HepG2 (cell line): ENCODE results near the gene NFATC3. TPM values are rescaled to one million over a fixed set of nuclear protein-coding genes. Genes with fewer than 3 reads are reported as not detected.
A peak's percentile ranks its signal among the peaks of the same experiment; 100 is the strongest.

Experiments used
- ATAC-seq: fragments of 200-7000 bp; cut with Tn5 transposase; 3 replicates; pipeline ENCODE4 v1.9.1; 2020; ENCODE audit warnings: mild to moderate bottlenecking, moderate library complexity
- BruUV-seq: library from RNA; stranded (reverse); fragments of 400-500 nt; replicated peaks from 2 replicates; lab custom pipeline; 2021; lab: Mats Ljungman, UMichigan
- CTCF ChIA-PET: fragments of 300-600 bp; formaldehyde crosslinking; extraction: SDS; loops from one replicate; lab custom pipeline; 2021; ENCODE audit warnings: low total read pairs, inconsistent platforms, low intra/inter-chr PET ratio; lab: Yijun Ruan, JAX
- POLR2A ChIA-PET: fragments of 350-600 bp; sonication (Branson Sonifier 250); formaldehyde crosslinking; loops from one replicate; lab custom pipeline; 2020; ENCODE audit warnings: antibody characterized with exemption, inconsistent platforms; lab: Yijun Ruan, JAX
- DNase-seq: peaks from one replicate; pipeline ENCODE4 v3.0.0-alpha.2; 2015; ENCODE audit warnings: low spot score
- FAIRE-seq: peaks from 3 replicates; lab custom pipeline; 2011; peaks lifted over from hg19 to GRCh38; lab: Jason Lieb, UNC
- H2AFZ ChIP-seq: one replicate; pipeline ENCODE4 v1.6.1; 2011; ENCODE audit warnings: low read length, inconsistent platforms
- H3K27ac ChIP-seq: fragments of 300-600 bp; 3 replicates; pipeline ENCODE4 v1.8.0; 2011; ENCODE audit warnings: mixed run types, mild to moderate bottlenecking, mixed read lengths, low read length, inconsistent platforms; ENCODE audit not compliant: insufficient read depth; ENCODE audit errors: extremely low read length
- H3K27me3 ChIP-seq, 2 experiments: fragments of 200-600 bp in 1 of 2; 2 replicates in 1 of 2; 3 replicates in 1 of 2; pipeline versions ENCODE4 v1.6.0 to v1.8.0; 2011; ENCODE audit warnings: low read length in 2 of 2, mild to moderate bottlenecking in 2 of 2, moderate library complexity in 2 of 2, inconsistent platforms in 1 of 2; ENCODE audit not compliant: insufficient read depth in 2 of 2, control insufficient read depth in 1 of 2
- H3K36me3 ChIP-seq, 2 experiments: fragments of 200-600 bp in 1 of 2; replicated peaks in 1 of 2; 2 replicates in 1 of 2; 3 replicates in 1 of 2; pipeline versions ENCODE4 v1.5.1 to v1.8.0; 2011; ENCODE audit warnings: low read length in 2 of 2, inconsistent platforms in 1 of 2; ENCODE audit not compliant: insufficient read depth in 2 of 2, control insufficient read depth in 1 of 2
- H3K4me1 ChIP-seq: 2 replicates; pipeline ENCODE4 v1.5.1; 2012; ENCODE audit warnings: low read length, inconsistent platforms; ENCODE audit not compliant: insufficient read depth
- H3K4me2 ChIP-seq: 2 replicates; pipeline ENCODE4 v1.6.0; 2011; ENCODE audit warnings: low read depth, low read length, inconsistent platforms
- H3K4me3 ChIP-seq, 3 experiments: fragments of 200-600 bp in 1 of 3; sonication (generic), shearing (Covaris generic) in 1 of 3; replicated peaks in 1 of 3; 2 replicates each; pipeline ENCODE4 v1.5.1; 2011 to 2016; ENCODE audit warnings: low read length in 3 of 3, inconsistent platforms in 2 of 3, low read depth in 2 of 3, mild to moderate bottlenecking in 2 of 3, control low read depth in 1 of 3, mixed read lengths in 1 of 3; ENCODE audit not compliant: insufficient read depth in 1 of 3
- H3K79me2 ChIP-seq: one replicate; pipeline ENCODE4 v1.6.1; 2011; ENCODE audit warnings: low read length, inconsistent platforms; ENCODE audit not compliant: insufficient read depth
- H3K9ac ChIP-seq: 2 replicates; pipeline ENCODE4 v1.6.0; 2011; ENCODE audit warnings: mild to moderate bottlenecking, low read depth, low read length, inconsistent platforms; ENCODE audit not compliant: insufficient read depth
- H3K9me3 ChIP-seq: 2 replicates; pipeline ENCODE4 v1.5.1; 2012; ENCODE audit warnings: mild to moderate bottlenecking, low read length
- H4K20me1 ChIP-seq: 2 replicates; pipeline ENCODE4 v1.6.0; 2011; ENCODE audit warnings: inconsistent platforms, mild to moderate bottlenecking, low read length, moderate library complexity; ENCODE audit not compliant: insufficient read depth
- AHR ChIP-seq: IDR thresholded peaks from 2 replicates; pipeline ENCODE4 v1.6.1; 2018; ENCODE audit warnings: missing genetic modification reagents, missing compliant biosample characterization
- BORCS8-MEF2B ChIP-seq: sonication (generic); formaldehyde crosslinking; IDR thresholded peaks from 2 replicates; pipeline ENCODE4 v1.8.0; 2022; ENCODE audit warnings: mild to moderate bottlenecking, missing genetic modification reagents
- CAMTA2 ChIP-seq: sonication (generic); formaldehyde crosslinking; IDR thresholded peaks from 2 replicates; pipeline ENCODE4 v1.4.0; 2020; ENCODE audit warnings: mild to moderate bottlenecking, missing genetic modification reagents, borderline replicate concordance
- DPF2 ChIP-seq: sonication (generic); formaldehyde crosslinking; IDR thresholded peaks from 2 replicates; pipeline ENCODE4 v1.4.0; 2020; ENCODE audit warnings: mild to moderate bottlenecking, low read depth, missing genetic modification reagents, borderline replicate concordance
- ELF1 ChIP-seq: sonication (generic); formaldehyde crosslinking; IDR thresholded peaks from 2 replicates; pipeline ENCODE4 v1.4.0; 2020; ENCODE audit warnings: missing genetic modification reagents
- FOXM1 ChIP-seq: sonication (generic); formaldehyde crosslinking; IDR thresholded peaks from 2 replicates; pipeline ENCODE4 v1.5.0; 2020; ENCODE audit warnings: missing genetic modification reagents
- GATAD2A ChIP-seq: IDR thresholded peaks from 2 replicates; pipeline ENCODE4 v1.6.1; 2016
- HES4 ChIP-seq: sonication (generic); formaldehyde crosslinking; IDR thresholded peaks from 2 replicates; pipeline ENCODE4 v1.9.0; 2021; ENCODE audit warnings: mild to moderate bottlenecking, missing genetic modification reagents, borderline replicate concordance
- NRL ChIP-seq: sonication (generic); formaldehyde crosslinking; IDR thresholded peaks from 2 replicates; pipeline ENCODE4 v1.5.0; 2020; ENCODE audit warnings: missing genetic modification reagents, mild to moderate bottlenecking, moderate library complexity, borderline replicate concordance
- PAF1 ChIP-seq: IDR thresholded peaks from 2 replicates; pipeline ENCODE4 v1.6.1; 2016; ENCODE audit warnings: missing genetic modification reagents, missing compliant biosample characterization
- POLR2AphosphoS5 ChIP-seq: IDR thresholded peaks from 2 replicates; pipeline ENCODE4 v1.6.1; 2012; ENCODE audit warnings: low read depth, low read length
- RBM22 ChIP-seq: fragments of 200-400 bp; formaldehyde crosslinking; optimal IDR thresholded peaks from 2 replicates; pipeline ENCODE3; 2017; ENCODE audit warnings: mild to moderate bottlenecking, low read length, moderate library complexity
- SNAPC5 ChIP-seq: sonication (generic); formaldehyde crosslinking; IDR thresholded peaks from 2 replicates; pipeline ENCODE4 v1.8.1; 2023; ENCODE audit warnings: mild to moderate bottlenecking, missing genetic modification reagents, borderline replicate concordance
- SP4 ChIP-seq: sonication (generic); formaldehyde crosslinking; IDR thresholded peaks from 2 replicates; pipeline ENCODE4 v1.8.1; 2023; ENCODE audit warnings: mild to moderate bottlenecking, missing genetic modification reagents
- TBX3 ChIP-seq: fragments of 450-650 bp; IDR thresholded peaks from 2 replicates; pipeline ENCODE4 v1.6.1; 2017; ENCODE audit warnings: antibody characterized with exemption, mild to moderate bottlenecking, inconsistent platforms, borderline replicate concordance
- ZBTB44 ChIP-seq: sonication (generic); formaldehyde crosslinking; IDR thresholded peaks from 2 replicates; pipeline ENCODE4 v1.4.0; 2020; ENCODE audit warnings: missing genetic modification reagents
- ZC3H13 ChIP-seq: sonication (generic); formaldehyde crosslinking; IDR thresholded peaks from 2 replicates; pipeline ENCODE4 v1.8.1; 2023; ENCODE audit warnings: mild to moderate bottlenecking, missing genetic modification reagents, moderate library complexity
- ZNF234 ChIP-seq: sonication (generic); formaldehyde crosslinking; conservative IDR thresholded peaks from 2 replicates; pipeline ENCODE4 v1.5.1; 2020; ENCODE audit warnings: mild to moderate bottlenecking, missing genetic modification reagents
- ZNF235 ChIP-seq: sonication (generic); formaldehyde crosslinking; IDR thresholded peaks from 2 replicates; pipeline ENCODE4 v1.8.1; 2023; ENCODE audit warnings: mild to moderate bottlenecking, missing genetic modification reagents, borderline replicate concordance
- ZNF512 ChIP-seq: sonication (generic); formaldehyde crosslinking; IDR thresholded peaks from 2 replicates; pipeline ENCODE4 v1.4.0; 2020; ENCODE audit warnings: mild to moderate bottlenecking, missing genetic modification reagents
- WGBS: methylation state at CpG from one replicate; pipeline ENCODE4 v1.1.6; 2017; ENCODE audit warnings: low lambda C conversion rate; 5-methylcytosine and 5-hydroxymethylcytosine counted together
- in situ Hi-C: cut with HindIII; loops from 2 replicates; pipeline ENCODE4 v1.10.0; 2017; ENCODE audit warnings: low pct_unique_long_range_greater_than_20kb; ENCODE audit not compliant: extremely low pct_ligation_motif_present
- intact Hi-C: fragments of 100-400 bp; cut with micrococcal nuclease; formaldehyde crosslinking; loops from one replicate; pipeline ENCODE4 v1.10.0; 2022; ENCODE audit not compliant: unreplicated experiment
- polyA plus RNA-seq, 8 experiments: library from polyadenylated mRNA; depleted of rRNA in 3 of 8; stranded (reverse) in 7 of 8; unstranded in 1 of 8; fragments of >200 nt; fragmentation: Illumina TruSeq in 4 of 8; extraction: Trizol in 4 of 8; gene quantifications; 2 replicates each; pipeline versions ENCODE4 v1.2.1 to v1.2.3, GENCODE V29; 2011 to 2016; ENCODE audit warnings: low read depth in 4 of 8, missing spikeins in 1 of 8, mixed read lengths in 1 of 8; ENCODE audit not compliant: insufficient read depth in 1 of 8
- total RNA-seq, 5 experiments: library from RNA; depleted of rRNA; stranded (reverse); fragments of >200 nt; fragmentation: Illumina TruSeq; extraction: Trizol; gene quantifications; 2 replicates each; pipeline ENCODE4 v1.2.3, GENCODE V29; 2016; ENCODE audit warnings: low read depth in 1 of 5

NFATC3 gene
- total and polyA plus RNA-seq, 2 of the 13 experiments (the other 11 are each of a cell fraction or from before 2014, with no cell fraction given): 52.6 to 62.7 TPM

DNA sequence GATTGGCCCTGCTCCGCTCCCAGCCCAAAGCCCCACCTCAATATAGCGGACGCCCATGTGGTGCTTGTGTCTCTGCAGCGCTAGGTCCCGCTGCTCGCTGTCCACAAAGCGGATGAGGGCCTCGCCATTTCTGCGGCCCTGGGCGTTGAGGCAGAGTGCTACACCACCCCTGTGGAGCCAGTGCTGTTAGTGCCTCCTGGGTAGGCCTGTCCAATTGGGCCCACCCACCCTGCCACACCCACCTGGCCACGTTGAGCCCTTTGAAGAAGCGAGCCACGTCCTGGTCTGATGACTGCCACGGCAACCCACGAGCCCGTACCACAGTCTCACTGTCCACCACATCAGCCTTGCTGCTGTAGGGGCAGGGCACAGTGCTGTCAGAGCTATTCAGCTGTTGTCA is 147.2 kb downstream of the NFATC3 start (continued):
- TF ChIP-seq DPF2 (no peak), SNAPC5 (CRISPR knock-in tag) (no peak)

DNA sequence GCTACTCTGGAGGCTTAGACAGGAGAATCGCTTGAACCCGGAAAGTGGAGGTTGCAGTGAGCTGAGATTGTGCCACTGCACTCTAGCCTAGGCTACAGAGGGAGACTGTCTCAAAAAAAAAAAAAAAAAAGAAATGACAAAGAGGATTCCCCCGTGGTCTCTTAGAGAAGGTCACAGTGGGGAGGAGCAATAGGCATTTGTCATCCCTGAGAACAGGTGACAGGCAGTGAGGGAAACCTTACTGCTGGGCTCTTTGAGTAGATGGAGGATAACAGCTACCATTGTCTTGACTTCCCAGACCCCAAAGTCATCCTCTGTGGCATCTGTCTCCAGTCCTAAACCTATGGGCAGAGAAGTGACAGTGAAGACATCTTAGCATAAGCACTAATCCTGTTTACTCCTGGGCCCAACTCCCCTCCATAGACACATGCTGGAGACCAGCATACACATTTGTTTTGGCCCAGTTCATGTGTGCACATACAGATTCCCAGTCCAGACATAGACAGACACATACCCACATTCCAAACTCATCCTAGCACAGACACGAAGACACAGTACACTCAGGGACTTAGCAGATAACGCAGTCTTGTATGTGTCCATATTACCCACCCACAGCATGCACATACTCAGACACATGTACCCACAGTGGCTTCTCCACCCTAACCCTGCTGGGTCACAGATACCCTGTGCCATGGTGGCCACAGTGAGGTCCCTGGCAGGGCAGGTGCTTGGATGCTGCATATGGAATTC is 148.1 kb downstream of the NFATC3 start:
- no peak overlapping the region for H2AFZ ChIP-seq
- in situ Hi-C loops: loop anchor here (10.0 kb wide), 1 partner anchor 148 kb away; the partner anchor contains the start of gene NFATC3
- peak overlapping the region in 1 of 3 experiments; percentile 94; a peak in 1 of 6 replicates for H3K4me3 ChIP-seq
- FAIRE-seq (no peak), DNase-seq (no peak), ATAC-seq (no peak)
- H3K4me1 ChIP-seq: peaks cover 34% of the 10 kb centered on the region
- peak overlapping the region; percentile 4 for H3K27ac ChIP-seq
- POLR2A ChIA-PET: interaction anchor here (1.4 to 5.6 kb wide), 5 partner anchors 9 to 267 kb away, joined by 4 to 100 read pairs (median 6); partner anchors contain the start of gene NFATC3
- H3K4me2 ChIP-seq: no peak overlapping the region
- H3K36me3 ChIP-seq: peaks cover 33 to 48% of the 10 kb centered on the region in 2 experiments
- no peak overlapping the region for H3K9ac ChIP-seq
- peaks cover 29% of the 10 kb centered on the region for H3K79me2 ChIP-seq
- no peaks in the 10 kb centered on the region; a peak in 1 of 5 replicates for H3K27me3 ChIP-seq
- no TSS peak for BruUV-seq
- H3K9me3 ChIP-seq: no peaks in the 10 kb centered on the region
- intact Hi-C loops: no loop called here
- TF ChIP-seq BORCS8-MEF2B: 0 out of 2 replicates have a peak, but pooled peaks have one; percentile 31
- no peak for TF ChIP-seq ZNF234 (CRISPR knock-in tag)
- TF ChIP-seq GATAD2A (CRISPR knock-in tag): no peak
- TF ChIP-seq NRL: 0 out of 2 replicates have a peak, but pooled peaks have one; percentile 5
- peak; percentile 10; the same call in 1 of the 2 replicates for TF ChIP-seq TBX3
- 0 out of 2 replicates have a peak, but pooled peaks have one; percentile 18 for TF ChIP-seq CAMTA2 (CRISPR knock-in tag)
- TF ChIP-seq ZC3H13 (CRISPR knock-in tag): 0 out of 2 replicates have a peak, but pooled peaks have one; percentile 7
- peak; percentile 75; the same call in 1 of the 2 replicates for TF ChIP-seq PAF1
- no peak for TF ChIP-seq ZBTB44 (CRISPR knock-in tag)
- TF ChIP-seq RBM22: peak; percentile 75
- 0 out of 2 replicates have a peak, but pooled peaks have one; percentile 2 for TF ChIP-seq SP4 (CRISPR knock-in tag)
- peak; percentile 59; the same call in 1 of the 2 replicates for TF ChIP-seq ZNF512 (CRISPR knock-in tag)
- TF ChIP-seq AHR (CRISPR knock-in tag): no peak
- peak; percentile 22; the same call in 1 of the 2 replicates for TF ChIP-seq POLR2AphosphoS5
- TF ChIP-seq HES4: no peak
- TF ChIP-seq FOXM1 (CRISPR knock-in tag): 0 out of 2 replicates have a peak, but pooled peaks have one; percentile 31
- no peak for TF ChIP-seq ELF1 (CRISPR knock-in tag)
- 0 out of 2 replicates have a peak, but pooled peaks have one; percentile 8 for TF ChIP-seq ZNF235
- CTCF ChIA-PET: no interaction called here
- WGBS: 87% methylated on average over 5 of the region's 5 CpGs
- peaks cover 41% of the 10 kb centered on the region for H4K20me1 ChIP-seq
